Measurements from ENCODE around the gene GSC2. TPM values are rescaled to one million over a fixed set of nuclear protein-coding genes. Genes with fewer than 3 reads are reported as not detected.
"Not testable (repeated sequence)": the region's sequence is repeated elsewhere in the genome, so short reads cannot be mapped to it uniquely, and the experiment has no call there.

Gene GSC2
- total RNA-seq, 1 donor from 2014 or later, result 0.07 TPM

DNA sequence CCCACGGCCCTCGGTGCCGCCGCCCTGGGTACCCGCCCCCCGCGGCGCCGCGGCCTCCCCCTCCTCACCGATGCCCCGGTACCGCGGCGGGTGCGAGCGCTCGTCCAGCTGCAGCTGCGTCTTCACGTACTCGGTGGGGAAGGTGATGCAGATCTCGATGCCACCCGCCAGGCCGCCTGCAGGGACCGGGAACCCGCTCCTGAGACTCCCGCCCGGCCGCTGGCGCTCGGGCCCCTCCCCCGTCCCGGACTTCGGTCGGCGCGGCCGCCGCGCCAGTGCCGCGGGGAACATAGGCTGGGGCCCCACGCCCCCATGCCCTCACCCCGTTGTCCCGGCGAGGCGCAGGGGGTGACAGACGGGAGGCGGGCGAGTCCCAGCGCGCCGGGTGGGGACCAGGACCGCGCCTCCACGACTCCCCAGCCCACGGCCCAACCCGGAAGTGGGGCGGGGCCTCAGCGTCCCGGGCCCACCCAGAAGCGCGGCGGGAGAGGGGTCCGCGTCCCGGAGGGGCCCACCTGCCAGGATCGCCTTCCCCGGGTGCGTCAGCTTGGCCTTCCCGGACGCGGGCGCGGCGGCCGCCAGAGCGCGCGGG is 28.1 kb upstream of the GSC2 start:
- DNase-seq (ENCODE audit: low read depth, low spot score), result no peak

- no peak for DNase-seq (ENCODE audit: low read depth, low spot score)
Measured at GRCh38 chr22:19177164-19178064, 27.3 kb upstream of the GSC2 start.

DNA sequence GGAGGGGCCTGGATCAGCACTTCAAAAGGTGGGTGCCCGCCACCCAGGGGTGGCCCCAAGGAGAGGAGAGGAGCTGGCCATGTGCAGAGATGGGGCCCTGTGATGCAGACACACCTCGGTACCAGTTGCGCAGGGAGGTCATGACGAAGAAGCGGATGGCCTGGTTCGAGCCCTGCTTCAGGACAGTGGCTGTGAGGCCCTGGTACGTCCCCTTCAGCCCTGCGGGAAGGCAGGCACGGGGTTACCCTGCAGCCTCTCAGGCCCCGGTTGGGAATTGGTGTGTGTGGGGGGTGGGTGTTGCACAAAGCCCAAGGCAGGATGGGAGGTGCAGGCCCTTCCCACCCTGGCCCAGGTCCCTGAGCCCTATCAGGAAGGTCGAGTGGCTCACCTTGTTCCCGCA is 26.6 kb upstream of the GSC2 start:
- no peak for DNase-seq (ENCODE audit: low read depth, low spot score)

DNA sequence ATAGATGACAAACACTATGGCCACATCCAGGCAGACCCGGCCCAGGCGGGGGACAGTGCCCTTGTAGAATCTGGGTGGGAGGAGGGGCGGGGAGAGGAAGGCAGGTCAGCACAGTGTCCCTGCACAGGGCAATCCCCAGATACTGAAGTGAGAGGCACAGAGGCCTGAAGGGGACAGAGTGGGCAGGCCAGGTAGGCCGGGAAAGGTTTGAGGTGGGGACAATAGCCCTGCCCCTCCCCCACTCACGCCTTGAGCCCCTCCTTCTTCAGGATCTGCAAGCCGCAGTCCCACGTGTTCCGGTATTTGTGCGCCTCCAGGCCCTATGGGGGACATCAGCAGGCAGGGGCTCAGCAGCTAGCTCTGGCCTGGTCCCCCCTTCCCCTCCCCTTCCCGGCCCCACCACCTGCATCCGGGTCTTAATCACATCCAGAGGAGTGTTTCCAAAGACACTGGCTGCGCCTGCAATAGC is 26.1 kb upstream of the GSC2 start:
- no peak for DNase-seq (ENCODE audit: low read depth, low spot score)

DNA sequence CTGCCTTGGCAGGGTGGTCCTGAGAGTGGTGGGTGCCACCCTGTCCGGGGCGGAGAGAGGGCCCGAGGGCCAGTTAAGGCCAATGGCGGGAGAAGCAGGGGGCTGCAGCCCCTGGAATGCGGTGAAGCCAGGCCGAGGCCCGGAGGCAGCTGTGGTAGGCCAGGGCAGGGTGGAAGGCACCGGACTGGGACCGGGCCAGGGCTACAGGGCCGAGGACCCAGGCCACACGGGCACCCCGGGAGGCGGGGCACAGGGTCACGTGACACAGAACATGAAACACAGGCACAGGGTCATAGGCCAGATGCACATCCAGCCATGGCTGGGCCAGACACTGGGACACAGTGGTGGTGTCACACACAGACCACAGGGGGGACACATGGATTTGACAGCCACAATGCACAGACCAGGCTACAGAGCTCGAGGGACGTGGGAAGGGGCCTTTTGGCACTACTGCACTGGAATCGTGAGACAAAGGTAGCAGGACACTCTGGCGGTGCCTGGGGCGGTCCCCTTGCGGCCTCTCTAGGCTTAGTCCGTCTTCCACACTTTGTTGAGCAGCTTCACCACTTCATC is 25.6 kb upstream of the GSC2 start:
- no peak for DNase-seq (ENCODE audit: low read depth, low spot score)

DNA sequence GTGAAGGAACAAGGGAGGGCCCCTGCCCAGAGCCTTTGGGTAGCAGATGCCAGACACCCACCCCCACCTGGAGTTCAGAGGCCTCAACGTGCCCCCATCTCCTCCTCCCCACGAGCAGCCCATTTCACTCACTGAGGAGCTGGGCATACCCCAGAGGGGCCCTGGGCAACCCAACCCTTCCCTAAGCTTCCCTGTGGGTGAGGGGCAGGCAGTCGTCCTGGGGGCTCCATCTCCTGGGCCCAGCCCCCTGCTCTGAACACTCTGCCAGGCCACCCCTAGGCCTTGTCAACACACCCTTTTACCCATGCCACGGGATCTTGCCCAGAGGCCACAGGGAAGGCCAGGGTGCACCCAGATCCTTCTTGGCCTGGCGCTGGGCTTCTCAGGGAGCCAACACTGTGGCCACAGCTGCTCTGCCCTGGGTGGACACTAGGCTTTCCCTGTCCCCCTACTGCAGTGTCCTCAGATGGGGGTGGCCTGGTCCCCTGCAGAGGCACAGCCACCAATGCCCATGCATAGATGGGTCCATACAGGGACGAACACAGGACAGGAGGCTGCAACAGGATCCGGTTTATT is 25.0 kb upstream of the GSC2 start:
- DNase-seq (ENCODE audit: low read depth, low spot score), result no peak

DNA sequence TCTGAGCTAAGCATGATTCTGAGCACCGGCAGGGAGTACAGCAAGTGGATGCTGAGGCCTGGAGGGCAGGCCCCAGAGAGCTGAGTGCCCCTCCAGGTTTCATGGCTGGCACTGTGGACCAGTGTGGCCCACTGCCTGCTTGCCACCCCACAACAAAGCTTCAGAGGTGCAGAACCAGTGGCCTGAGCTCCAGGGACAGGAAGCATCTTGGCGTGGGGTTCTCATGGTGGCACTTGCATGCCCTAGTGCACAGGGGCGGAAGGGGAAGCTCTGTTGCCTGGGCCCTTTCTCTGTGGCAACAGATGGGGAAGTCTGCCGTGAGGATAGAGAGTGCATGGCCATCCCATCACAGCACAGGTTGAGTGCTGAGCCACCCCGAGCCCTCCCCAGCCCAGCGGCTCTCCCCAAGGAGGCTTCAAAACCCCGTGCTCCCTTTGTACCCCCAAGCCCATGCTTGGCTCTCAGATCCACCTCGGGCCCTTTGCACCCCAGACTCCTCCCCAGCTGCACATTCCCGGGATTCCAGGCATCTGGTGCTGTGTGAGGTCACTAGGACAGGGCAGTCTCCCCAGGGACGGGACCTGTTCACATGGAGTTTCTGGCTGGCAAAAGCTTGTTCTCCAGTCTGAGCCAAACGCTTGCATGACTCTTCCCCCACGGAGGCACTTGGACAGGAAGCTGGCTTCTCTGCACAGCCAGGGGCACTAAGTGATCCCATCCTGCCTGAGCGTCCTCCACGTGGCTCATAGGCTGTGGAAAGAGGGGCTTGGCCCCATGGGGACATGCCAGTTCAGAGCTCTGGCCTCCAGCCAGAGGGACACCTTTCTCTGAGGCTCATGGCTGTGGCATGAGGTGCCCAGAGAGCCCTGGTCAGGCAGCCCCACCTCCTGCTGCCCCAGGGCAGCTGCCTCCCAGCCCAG is 24.3 kb upstream of the GSC2 start:
- DNase-seq (ENCODE audit: low read depth, low spot score), result no peak

GRCh38 chr22:19173047-19174035 is 23.2 kb upstream of the GSC2 start:
- no peak for DNase-seq (ENCODE audit: low read depth, low spot score)

DNA sequence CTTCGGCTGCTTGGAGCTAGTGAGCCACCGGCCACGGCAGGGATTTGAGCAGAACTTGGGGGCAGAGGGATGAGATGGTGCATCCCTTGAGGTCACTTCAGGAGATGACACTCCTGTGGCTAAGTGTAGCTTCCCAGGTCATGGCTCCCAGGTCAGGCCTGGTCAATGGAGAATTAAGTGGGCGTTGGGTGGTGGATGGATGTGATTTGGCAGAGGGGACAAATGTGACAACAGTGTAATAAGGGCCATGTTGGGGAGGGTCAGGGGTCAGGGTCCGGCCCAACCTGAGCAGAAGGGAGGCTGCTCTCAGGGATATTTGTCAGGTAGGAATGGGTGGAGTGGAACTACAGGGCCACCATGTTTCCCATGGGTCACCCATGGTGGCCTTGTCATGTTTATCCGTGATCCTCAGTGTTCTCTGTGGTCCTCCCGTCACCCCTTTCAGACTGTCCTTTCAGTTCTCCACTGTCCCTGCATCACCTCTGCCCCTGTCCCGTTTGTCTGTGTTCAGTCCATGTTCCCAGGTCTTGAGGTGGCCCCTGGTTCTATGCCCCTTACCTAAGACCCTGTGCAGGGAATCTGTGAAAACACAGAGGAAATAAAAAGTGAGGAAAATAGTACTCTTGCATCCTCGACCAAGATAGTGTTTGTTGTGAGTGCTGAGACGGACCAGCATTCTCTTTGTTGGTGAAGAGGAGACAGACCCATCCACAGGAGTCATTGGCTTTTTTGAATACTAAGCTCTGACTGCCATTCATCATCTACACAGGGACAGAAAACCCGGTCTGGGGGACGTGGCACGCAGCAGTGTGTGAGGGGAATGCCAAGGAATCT is 22.3 kb upstream of the GSC2 start:
- DNase-seq (ENCODE audit: low read depth, low spot score), result no peak

- no peak for DNase-seq (ENCODE audit: low read depth, low spot score)
Measured at GRCh38 chr22:19169947-19170318, 19.8 kb upstream of the GSC2 start.

GRCh38 chr22:19169002-19169946 is 19.2 kb upstream of the GSC2 start:
- DNase-seq (ENCODE audit: low read depth, low spot score), result no peak

- DNase-seq (ENCODE audit: low read depth, low spot score), result no peak
Measured at GRCh38 chr22:19168088-19168890, 18.2 kb upstream of the GSC2 start.

GRCh38 chr22:19167106-19167869 is 17.2 kb upstream of the GSC2 start:
- no peak for DNase-seq (ENCODE audit: low read depth, low spot score)

- no peak for DNase-seq (ENCODE audit: low read depth, low spot score)
Measured at GRCh38 chr22:19166421-19166820, 16.3 kb upstream of the GSC2 start.

- DNase-seq (ENCODE audit: low read depth, low spot score), result no peak
Measured at GRCh38 chr22:19164425-19164824, 14.3 kb upstream of the GSC2 start.

DNA sequence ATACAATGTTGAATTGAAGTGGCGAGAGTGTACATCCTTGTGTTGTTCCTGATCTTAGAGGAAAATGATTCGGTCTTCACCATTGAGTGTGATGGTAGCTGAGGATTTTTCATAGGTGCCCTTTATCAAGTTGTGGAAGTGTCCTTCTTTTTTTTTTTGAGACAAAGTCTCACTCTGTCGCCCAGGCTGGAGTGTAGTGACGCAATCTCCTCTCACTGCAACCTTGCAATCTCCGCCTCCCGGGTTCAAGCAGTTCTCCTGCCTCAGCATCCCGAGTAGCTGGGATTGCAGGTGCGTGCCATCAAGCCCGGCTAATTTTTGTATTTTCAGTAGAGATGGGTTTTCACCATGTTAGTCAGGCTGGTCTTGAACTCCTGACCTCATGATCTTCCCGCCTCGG is 8.6 kb upstream of the GSC2 start:
- not testable (repeated sequence) for DNase-seq (ENCODE audit: low read depth, low spot score)
